Measurements from ENCODE around the gene METTL9.
"Not testable (repeated sequence)": the region's sequence is repeated elsewhere in the genome, so short reads cannot be mapped to it uniquely, and the experiment has no call there.

Gene METTL9

DNA sequence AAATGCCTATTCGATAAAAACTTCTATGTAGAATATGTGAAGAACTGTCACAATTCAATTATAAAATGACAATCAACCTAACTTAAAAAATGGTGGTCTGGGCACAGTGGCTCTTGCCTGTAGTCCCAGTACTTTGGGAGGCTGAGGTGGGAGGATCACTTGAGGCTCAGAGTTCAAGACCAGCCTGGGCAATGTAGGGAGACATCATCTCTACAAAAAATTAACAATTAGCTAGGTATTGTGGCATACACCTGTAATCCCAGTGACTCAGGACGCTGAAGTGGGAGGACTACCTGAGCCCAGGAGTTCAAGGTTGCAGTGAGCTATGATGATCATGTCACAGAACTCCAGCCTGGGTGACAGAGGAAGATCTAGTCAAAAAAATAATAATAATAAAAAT is 18.6 kb upstream of the METTL9 start:
- Histone ChIP-seq H3K27ac (ENCODE audit: low read depth, low read length) (no peak overlapping the region), H3K9me3 (ENCODE audit: insufficient read depth, low read length) (no peaks in the 10 kb centered on the region), H3K36me3 (ENCODE audit: low read length) (no peaks in the 10 kb centered on the region), H3K9ac (ENCODE audit: low read length) (no peak overlapping the region), H3F3A (ENCODE audit: insufficient read depth) (no peaks in the 10 kb centered on the region), H3K9me2 (replicated peaks; ENCODE audit: insufficient read depth, low read length) (no peaks in the 10 kb centered on the region), H3K79me2 (ENCODE audit: insufficient read depth, low read length) (no peaks in the 10 kb centered on the region), H3K4me2 (ENCODE audit: low read depth, low read length, poor library complexity, severe bottlenecking) (no peak overlapping the region), H3K27me3 (ENCODE audit: low read length) (no peaks in the 10 kb centered on the region), H4K20me1 (ENCODE audit: low read depth, low read length) (no peaks in the 10 kb centered on the region), H2AFZ (ENCODE audit: low read depth, low read length, severe bottlenecking) (no peak overlapping the region), H3K4me3 (ENCODE audit: insufficient read depth, low read length, poor library complexity, severe bottlenecking) (no peak overlapping the region)
- TF ChIP-seq, protein P1, sequence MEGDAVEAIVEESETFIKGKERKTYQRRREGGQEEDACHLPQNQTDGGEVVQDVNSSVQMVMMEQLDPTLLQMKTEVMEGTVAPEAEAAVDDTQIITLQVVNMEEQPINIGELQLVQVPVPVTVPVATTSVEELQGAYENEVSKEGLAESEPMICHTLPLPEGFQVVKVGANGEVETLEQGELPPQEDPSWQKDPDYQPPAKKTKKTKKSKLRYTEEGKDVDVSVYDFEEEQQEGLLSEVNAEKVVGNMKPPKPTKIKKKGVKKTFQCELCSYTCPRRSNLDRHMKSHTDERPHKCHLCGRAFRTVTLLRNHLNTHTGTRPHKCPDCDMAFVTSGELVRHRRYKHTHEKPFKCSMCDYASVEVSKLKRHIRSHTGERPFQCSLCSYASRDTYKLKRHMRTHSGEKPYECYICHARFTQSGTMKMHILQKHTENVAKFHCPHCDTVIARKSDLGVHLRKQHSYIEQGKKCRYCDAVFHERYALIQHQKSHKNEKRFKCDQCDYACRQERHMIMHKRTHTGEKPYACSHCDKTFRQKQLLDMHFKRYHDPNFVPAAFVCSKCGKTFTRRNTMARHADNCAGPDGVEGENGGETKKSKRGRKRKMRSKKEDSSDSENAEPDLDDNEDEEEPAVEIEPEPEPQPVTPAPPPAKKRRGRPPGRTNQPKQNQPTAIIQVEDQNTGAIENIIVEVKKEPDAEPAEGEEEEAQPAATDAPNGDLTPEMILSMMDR (IDR thresholded peaks at IDR 0.05; ENCODE audit: insufficient read depth, low read length, poor library complexity, severe bottlenecking): no peak
- no peak for TF ChIP-seq EZH2phosphoT487 (conservative IDR thresholded peaks at IDR 0.05; ENCODE audit: low read length)

DNA sequence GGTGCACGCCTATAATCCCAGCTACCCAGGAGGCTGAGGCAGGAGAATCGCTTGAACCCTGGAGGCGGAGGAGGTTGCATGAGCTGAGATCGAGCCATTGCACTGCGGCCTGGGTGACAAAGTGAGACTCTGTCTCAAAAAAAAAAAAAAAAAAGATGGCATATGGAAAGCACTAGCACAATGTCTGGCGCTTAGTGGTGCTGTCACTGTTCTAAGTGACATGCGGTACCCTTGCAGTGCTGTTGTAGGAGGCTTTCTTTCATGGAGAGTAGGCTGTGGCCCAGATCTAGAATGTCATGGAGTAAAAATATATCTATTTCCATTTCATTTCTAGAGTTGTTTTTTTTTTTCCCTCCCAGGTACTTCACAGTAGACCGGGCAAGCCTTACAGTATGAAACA is 14.6 kb upstream of the METTL9 start:
- no peak overlapping the region for H2AFZ ChIP-seq (ENCODE audit: low read depth, low read length, severe bottlenecking)

DNA sequence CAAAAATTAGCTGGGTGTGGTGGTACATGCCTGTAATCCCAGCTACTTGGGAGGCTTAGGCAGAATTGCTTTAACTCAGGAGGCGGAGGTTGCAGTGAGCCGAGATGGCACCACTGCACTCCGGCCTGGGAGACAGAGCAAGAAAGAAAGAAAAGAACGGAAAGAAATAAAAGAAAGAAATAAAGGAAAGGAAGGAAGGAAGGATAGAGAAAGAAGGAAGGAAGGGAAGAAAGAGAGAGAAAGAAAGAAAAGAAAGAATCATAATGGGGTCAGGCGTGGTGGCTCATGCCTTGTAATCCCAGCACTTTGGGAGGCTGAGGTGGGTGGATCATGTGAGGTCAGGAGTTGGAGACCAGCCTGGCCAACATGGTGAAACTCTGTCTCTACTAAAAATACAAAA is 10.8 kb upstream of the METTL9 start:
- H3K9me3 ChIP-seq (ENCODE audit: insufficient read depth, low read length); H3K79me2 ChIP-seq (ENCODE audit: insufficient read depth, low read length); H3K4me2 ChIP-seq (ENCODE audit: low read depth, low read length, poor library complexity, severe bottlenecking); H3K36me3 ChIP-seq (ENCODE audit: low read length); H3K9me2 ChIP-seq (replicated peaks; ENCODE audit: insufficient read depth, low read length); H3K4me3 ChIP-seq (ENCODE audit: insufficient read depth, low read length, poor library complexity, severe bottlenecking); H3K27ac ChIP-seq (ENCODE audit: low read depth, low read length); H3F3A ChIP-seq (ENCODE audit: insufficient read depth); H3K9ac ChIP-seq (ENCODE audit: low read length); H3K27me3 ChIP-seq (ENCODE audit: low read length); H4K20me1 ChIP-seq (ENCODE audit: low read depth, low read length); H2AFZ ChIP-seq (ENCODE audit: low read depth, low read length, severe bottlenecking): not testable (repeated sequence)

More for the DNA sequence above, 14.6 kb upstream of the METTL9 start:
- no peak overlapping the region for H3K9ac ChIP-seq (ENCODE audit: low read length)
- H3K9me3 ChIP-seq (ENCODE audit: insufficient read depth, low read length): no peaks in the 10 kb centered on the region
- H3K4me3 ChIP-seq (ENCODE audit: insufficient read depth, low read length, poor library complexity, severe bottlenecking): no peak overlapping the region
- H3F3A ChIP-seq (ENCODE audit: insufficient read depth): no peaks in the 10 kb centered on the region
- no peak for TF ChIP-seq EZH2phosphoT487 (conservative IDR thresholded peaks at IDR 0.05; ENCODE audit: low read length)
- TF ChIP-seq, protein P1 (IDR thresholded peaks at IDR 0.05; ENCODE audit: insufficient read depth, low read length, poor library complexity, severe bottlenecking): no peak
- H3K79me2 ChIP-seq (ENCODE audit: insufficient read depth, low read length): no peaks in the 10 kb centered on the region
- H3K9me2 ChIP-seq (replicated peaks; ENCODE audit: insufficient read depth, low read length): no peaks in the 10 kb centered on the region
- no peaks in the 10 kb centered on the region for H3K27me3 ChIP-seq (ENCODE audit: low read length)
- H3K4me2 ChIP-seq (ENCODE audit: low read depth, low read length, poor library complexity, severe bottlenecking): no peak overlapping the region
- H4K20me1 ChIP-seq (ENCODE audit: low read depth, low read length): no peaks in the 10 kb centered on the region
- no peak overlapping the region for H3K27ac ChIP-seq (ENCODE audit: low read depth, low read length)
- no peaks in the 10 kb centered on the region for H3K36me3 ChIP-seq (ENCODE audit: low read length)

DNA sequence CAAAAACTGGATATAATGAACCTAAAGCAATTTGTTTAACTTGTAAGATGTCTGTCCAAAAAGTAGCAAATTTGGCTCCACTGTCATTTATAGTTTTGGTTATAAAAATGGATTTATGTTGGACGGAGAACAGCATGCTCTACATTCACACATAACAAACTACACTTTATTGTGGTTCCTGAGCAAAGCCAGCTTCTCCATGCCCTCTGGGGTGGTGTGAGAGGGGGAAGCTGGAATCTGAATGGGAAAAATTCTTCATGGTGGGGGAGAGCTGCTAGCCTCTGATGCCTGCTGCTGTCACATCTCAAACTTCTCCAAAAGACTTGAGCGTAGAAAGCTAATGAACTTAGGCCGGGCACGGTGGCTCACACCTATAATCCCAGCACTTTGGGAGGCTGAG is 9.8 kb upstream of the METTL9 start:
- H3K36me3 ChIP-seq (ENCODE audit: low read length): no peaks in the 10 kb centered on the region
- no peak overlapping the region for H3K4me2 ChIP-seq (ENCODE audit: low read depth, low read length, poor library complexity, severe bottlenecking)
- no peak for TF ChIP-seq EZH2phosphoT487 (conservative IDR thresholded peaks at IDR 0.05; ENCODE audit: low read length)
- TF ChIP-seq, protein P1 (IDR thresholded peaks at IDR 0.05; ENCODE audit: insufficient read depth, low read length, poor library complexity, severe bottlenecking): no peak
- H3K9me3 ChIP-seq (ENCODE audit: insufficient read depth, low read length): no peaks in the 10 kb centered on the region
- H2AFZ ChIP-seq (ENCODE audit: low read depth, low read length, severe bottlenecking): no peak overlapping the region
- H3K79me2 ChIP-seq (ENCODE audit: insufficient read depth, low read length): no peaks in the 10 kb centered on the region
- no peaks in the 10 kb centered on the region for H4K20me1 ChIP-seq (ENCODE audit: low read depth, low read length)
- H3F3A ChIP-seq (ENCODE audit: insufficient read depth): no peaks in the 10 kb centered on the region; the same call in 1 of the 2 replicates
- H3K27ac ChIP-seq (ENCODE audit: low read depth, low read length): no peak overlapping the region
- H3K4me3 ChIP-seq (ENCODE audit: insufficient read depth, low read length, poor library complexity, severe bottlenecking): no peak overlapping the region
- H3K9ac ChIP-seq (ENCODE audit: low read length): no peak overlapping the region
- no peaks in the 10 kb centered on the region for H3K27me3 ChIP-seq (ENCODE audit: low read length)
- H3K9me2 ChIP-seq (replicated peaks; ENCODE audit: insufficient read depth, low read length): no peaks in the 10 kb centered on the region
